ENCODE data around the gene MAG. TPM values are rescaled to one million over a fixed set of nuclear protein-coding genes. Genes with fewer than 3 reads are reported as not detected.

MAG gene
- total and polyA plus RNA-seq, 12 donors: 0.33 to 45.0 (median 2.1) TPM; not detected in 1

GRCh38 chr19:35347171-35347929, 55.4 kb downstream of the MAG start, which contains the start of gene FFAR1:
Gene FFAR1, plus strand, starts transcription at chr19:35347902. Its CDS starts 3,650 bp downstream, at chr19:35351552.
- WGBS, 4 donors: 66 to 76% (median 70%) methylated on average over 17 to 18 of the region's 18 CpGs
- peak in 5 of 7 donors; percentile 17 to 62 (median 42) for DNase-seq

DNA sequence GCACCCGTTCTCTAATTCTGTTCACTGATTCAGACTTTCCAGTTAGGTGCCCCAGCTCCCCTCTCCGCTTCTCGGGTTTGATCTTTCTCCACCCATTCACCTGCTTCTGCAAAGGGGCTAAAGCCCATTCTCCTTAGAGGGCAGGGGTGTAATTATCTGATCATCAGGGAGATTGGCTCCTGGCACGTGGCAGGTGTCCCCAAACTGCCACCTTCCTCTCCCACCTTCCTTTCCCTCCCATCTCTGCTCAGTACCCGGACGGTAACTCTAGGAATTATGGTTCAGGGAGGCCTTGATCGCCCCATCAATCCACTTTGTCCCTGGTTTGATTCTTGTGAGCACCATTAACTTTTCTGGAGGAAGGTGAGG, 56.0 kb downstream of the MAG start:
- H3K27ac ChIP-seq: no peak overlapping the region
- 67 to 77% (median 74%) methylated on average over 7 of the region's 7 CpGs for WGBS, 4 donors
- DNase-seq: no peak
- H3K4me3 ChIP-seq: no peak overlapping the region
- no peaks in the 10 kb centered on the region for H3K36me3 ChIP-seq (replicated peaks in 1 of 2)
- H3K9me3 ChIP-seq (replicated peaks in 1 of 3): no peaks in the 10 kb centered on the region
- TF ChIP-seq POLR2A (IDR thresholded peaks at IDR 0.05): no peak
- TF ChIP-seq, protein P1, sequence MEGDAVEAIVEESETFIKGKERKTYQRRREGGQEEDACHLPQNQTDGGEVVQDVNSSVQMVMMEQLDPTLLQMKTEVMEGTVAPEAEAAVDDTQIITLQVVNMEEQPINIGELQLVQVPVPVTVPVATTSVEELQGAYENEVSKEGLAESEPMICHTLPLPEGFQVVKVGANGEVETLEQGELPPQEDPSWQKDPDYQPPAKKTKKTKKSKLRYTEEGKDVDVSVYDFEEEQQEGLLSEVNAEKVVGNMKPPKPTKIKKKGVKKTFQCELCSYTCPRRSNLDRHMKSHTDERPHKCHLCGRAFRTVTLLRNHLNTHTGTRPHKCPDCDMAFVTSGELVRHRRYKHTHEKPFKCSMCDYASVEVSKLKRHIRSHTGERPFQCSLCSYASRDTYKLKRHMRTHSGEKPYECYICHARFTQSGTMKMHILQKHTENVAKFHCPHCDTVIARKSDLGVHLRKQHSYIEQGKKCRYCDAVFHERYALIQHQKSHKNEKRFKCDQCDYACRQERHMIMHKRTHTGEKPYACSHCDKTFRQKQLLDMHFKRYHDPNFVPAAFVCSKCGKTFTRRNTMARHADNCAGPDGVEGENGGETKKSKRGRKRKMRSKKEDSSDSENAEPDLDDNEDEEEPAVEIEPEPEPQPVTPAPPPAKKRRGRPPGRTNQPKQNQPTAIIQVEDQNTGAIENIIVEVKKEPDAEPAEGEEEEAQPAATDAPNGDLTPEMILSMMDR (IDR thresholded peaks at IDR 0.05): no peak
- no peaks in the 10 kb centered on the region for H3K4me1 ChIP-seq (replicated peaks in 1 of 2)
- peaks cover 5% of the 10 kb centered on the region for H3K27me3 ChIP-seq
- intact Hi-C loops (cut with DNase I): no loop called here

More at GRCh38 chr19:35347171-35347929, 55.4 kb downstream of the MAG start, which contains the start of gene FFAR1:
- Histone ChIP-seq H3K27ac (no peak within 1 kb of the TSS), H3K9me3 (replicated peaks in 1 of 3) (no peaks in the 10 kb centered on the region), H3K4me3 (no peak within 1 kb of the TSS), H3K36me3 (replicated peaks in 1 of 2) (no peaks in the 10 kb centered on the region), H3K27me3 (peaks cover 5% of the 10 kb centered on the region), H3K4me1 (replicated peaks in 1 of 2) (no peaks in the 10 kb centered on the region)
- TF ChIP-seq, protein P1 (IDR thresholded peaks at IDR 0.05): no peak
- TF ChIP-seq POLR2A (IDR thresholded peaks at IDR 0.05): no peak
- intact Hi-C loops (cut with DNase I): no loop called here

DNA sequence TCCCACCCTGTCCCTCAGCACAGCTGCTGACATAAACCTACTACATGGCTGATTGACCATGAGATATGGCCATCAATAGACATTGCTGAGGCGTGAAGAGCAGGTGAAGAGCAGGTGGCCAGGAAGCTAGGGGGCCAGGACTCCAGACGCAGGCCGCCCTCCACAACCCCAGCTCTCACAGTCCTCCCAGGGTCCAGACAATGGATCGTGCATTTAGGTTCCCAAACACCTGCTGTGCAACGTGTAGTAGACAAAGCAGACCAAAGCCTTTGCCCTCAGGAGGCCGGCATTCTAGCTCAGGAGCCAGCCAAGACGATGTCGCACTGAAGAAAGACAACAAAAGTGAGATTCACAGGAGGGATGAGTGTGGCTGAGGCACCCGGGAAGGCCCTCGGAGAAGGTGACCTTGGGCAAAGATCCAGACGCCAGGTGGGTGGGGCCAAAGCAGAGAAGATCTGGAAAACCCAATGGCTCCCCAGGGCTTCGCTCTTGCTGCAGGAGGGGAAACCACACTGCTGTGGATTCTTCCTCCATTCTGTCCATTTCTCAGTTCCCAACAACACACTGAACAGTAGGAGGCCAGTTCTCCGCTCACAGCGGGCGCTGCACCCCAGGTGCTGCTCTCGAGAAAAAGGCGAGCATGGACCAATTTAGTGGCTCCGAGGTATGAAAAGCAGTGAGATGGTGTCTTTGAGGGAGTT, 57.1 kb downstream of the MAG start:
- peak in 5 of 7 donors; percentile 32 to 52 (median 46) for DNase-seq
- WGBS, 4 donors: 76 to 85% (median 76%) methylated on average over 17 to 18 of the region's 18 CpGs
- TF ChIP-seq POLR2A (IDR thresholded peaks at IDR 0.05): no peak
- TF ChIP-seq, protein P1 (IDR thresholded peaks at IDR 0.05): no peak
- H3K27ac ChIP-seq: no peak overlapping the region
- no peaks in the 10 kb centered on the region for H3K9me3 ChIP-seq (replicated peaks in 1 of 3)
- intact Hi-C loops (cut with DNase I): no loop called here
- H3K4me3 ChIP-seq: no peak overlapping the region
- H3K27me3 ChIP-seq: peaks cover 5% of the 10 kb centered on the region
- no peaks in the 10 kb centered on the region for H3K36me3 ChIP-seq (replicated peaks in 1 of 2)
- H3K4me1 ChIP-seq (replicated peaks in 1 of 2): no peaks in the 10 kb centered on the region
